Islet precursor cell (in vitro differentiated cells): ENCODE data around the gene TPD52L1.

ENCODE experiments used
- DNase-seq: peaks from one replicate; pipeline ENCODE4 v3.0.0-alpha.2; 2018

Gene TPD52L1

GRCh38 chr6:125312950-125313349 lies 159.4 kb downstream of the TPD52L1 start:
- DNase-seq = no peak
